HepG2 (cell line): ENCODE data around the gene WDR37. TPM values are rescaled to one million over a fixed set of nuclear protein-coding genes. Genes with fewer than 3 reads are reported as not detected.

Source experiments
- ATAC-seq: fragments of 200-7000 bp; cut with Tn5 transposase; 3 replicates; pipeline ENCODE4 v1.9.1; 2020; ENCODE audit warnings: mild to moderate bottlenecking, moderate library complexity
- BruUV-seq: library from RNA; stranded (reverse); fragments of 400-500 nt; replicated peaks from 2 replicates; lab custom pipeline; 2021; lab: Mats Ljungman, UMichigan
- CTCF ChIA-PET: fragments of 300-600 bp; formaldehyde crosslinking; extraction: SDS; loops from one replicate; lab custom pipeline; 2021; ENCODE audit warnings: low total read pairs, inconsistent platforms, low intra/inter-chr PET ratio; lab: Yijun Ruan, JAX
- POLR2A ChIA-PET: fragments of 350-600 bp; sonication (Branson Sonifier 250); formaldehyde crosslinking; loops from one replicate; lab custom pipeline; 2020; ENCODE audit warnings: antibody characterized with exemption, inconsistent platforms; lab: Yijun Ruan, JAX
- DNase-seq: peaks from one replicate; pipeline ENCODE4 v3.0.0-alpha.2; 2015; ENCODE audit warnings: low spot score
- FAIRE-seq: peaks from 3 replicates; lab custom pipeline; 2011; peaks lifted over from hg19 to GRCh38; lab: Jason Lieb, UNC
- H2AFZ ChIP-seq: one replicate; pipeline ENCODE4 v1.6.1; 2011; ENCODE audit warnings: low read length, inconsistent platforms
- H3K27ac ChIP-seq: fragments of 300-600 bp; 3 replicates; pipeline ENCODE4 v1.8.0; 2011; ENCODE audit warnings: mixed run types, mild to moderate bottlenecking, mixed read lengths, low read length, inconsistent platforms; ENCODE audit not compliant: insufficient read depth; ENCODE audit errors: extremely low read length
- H3K27me3 ChIP-seq, 2 experiments: fragments of 200-600 bp in 1 of 2; 2 replicates in 1 of 2; 3 replicates in 1 of 2; pipeline versions ENCODE4 v1.6.0 to v1.8.0; 2011; ENCODE audit warnings: low read length in 2 of 2, mild to moderate bottlenecking in 2 of 2, moderate library complexity in 2 of 2, inconsistent platforms in 1 of 2; ENCODE audit not compliant: insufficient read depth in 2 of 2, control insufficient read depth in 1 of 2
- H3K36me3 ChIP-seq, 2 experiments: fragments of 200-600 bp in 1 of 2; replicated peaks in 1 of 2; 2 replicates in 1 of 2; 3 replicates in 1 of 2; pipeline versions ENCODE4 v1.5.1 to v1.8.0; 2011; ENCODE audit warnings: low read length in 2 of 2, inconsistent platforms in 1 of 2; ENCODE audit not compliant: insufficient read depth in 2 of 2, control insufficient read depth in 1 of 2
- H3K4me1 ChIP-seq: 2 replicates; pipeline ENCODE4 v1.5.1; 2012; ENCODE audit warnings: low read length, inconsistent platforms; ENCODE audit not compliant: insufficient read depth
- H3K4me2 ChIP-seq: 2 replicates; pipeline ENCODE4 v1.6.0; 2011; ENCODE audit warnings: low read depth, low read length, inconsistent platforms
- H3K4me3 ChIP-seq, 3 experiments: fragments of 200-600 bp in 1 of 3; sonication (generic), shearing (Covaris generic) in 1 of 3; replicated peaks in 1 of 3; 2 replicates each; pipeline ENCODE4 v1.5.1; 2011 to 2016; ENCODE audit warnings: low read length in 3 of 3, inconsistent platforms in 2 of 3, low read depth in 2 of 3, mild to moderate bottlenecking in 2 of 3, control low read depth in 1 of 3, mixed read lengths in 1 of 3; ENCODE audit not compliant: insufficient read depth in 1 of 3
- H3K79me2 ChIP-seq: one replicate; pipeline ENCODE4 v1.6.1; 2011; ENCODE audit warnings: low read length, inconsistent platforms; ENCODE audit not compliant: insufficient read depth
- H3K9ac ChIP-seq: 2 replicates; pipeline ENCODE4 v1.6.0; 2011; ENCODE audit warnings: mild to moderate bottlenecking, low read depth, low read length, inconsistent platforms; ENCODE audit not compliant: insufficient read depth
- H3K9me3 ChIP-seq: 2 replicates; pipeline ENCODE4 v1.5.1; 2012; ENCODE audit warnings: mild to moderate bottlenecking, low read length
- H4K20me1 ChIP-seq: 2 replicates; pipeline ENCODE4 v1.6.0; 2011; ENCODE audit warnings: inconsistent platforms, mild to moderate bottlenecking, low read length, moderate library complexity; ENCODE audit not compliant: insufficient read depth
- CAMTA2 ChIP-seq: sonication (generic); formaldehyde crosslinking; IDR thresholded peaks from 2 replicates; pipeline ENCODE4 v1.4.0; 2020; ENCODE audit warnings: mild to moderate bottlenecking, missing genetic modification reagents, borderline replicate concordance
- REST ChIP-seq, 2 experiments: IDR thresholded peaks; 2 replicates each; pipeline ENCODE4 v1.6.1; 2011 to 2012; ENCODE audit warnings: low read length in 2 of 2, borderline replicate concordance in 1 of 2, low read depth in 1 of 2, mild to moderate bottlenecking in 1 of 2, moderate library complexity in 1 of 2
- TRIM24 ChIP-seq: sonication (generic); formaldehyde crosslinking; IDR thresholded peaks from 2 replicates; pipeline ENCODE4 v1.8.0; 2022; ENCODE audit warnings: mild to moderate bottlenecking, missing genetic modification reagents
- ZFAT ChIP-seq: sonication (generic); formaldehyde crosslinking; conservative IDR thresholded peaks from 2 replicates; pipeline ENCODE4 v1.8.1; 2023; ENCODE audit warnings: missing genetic modification reagents, inconsistent platforms
- ZFP37 ChIP-seq: sonication (generic); formaldehyde crosslinking; IDR thresholded peaks from 2 replicates; pipeline ENCODE4 v1.4.0; 2020; ENCODE audit warnings: missing genetic modification reagents, borderline replicate concordance
- ZIK1 ChIP-seq: sonication (generic); formaldehyde crosslinking; IDR thresholded peaks from 2 replicates; pipeline ENCODE4 v1.5.0; 2020; ENCODE audit warnings: mild to moderate bottlenecking, low read depth, missing genetic modification reagents, borderline replicate concordance
- ZNF121 ChIP-seq: sonication (generic); formaldehyde crosslinking; IDR thresholded peaks from 2 replicates; pipeline ENCODE4 v1.5.0; 2020; ENCODE audit warnings: mild to moderate bottlenecking, missing genetic modification reagents
- ZNF124 ChIP-seq: sonication (generic); formaldehyde crosslinking; IDR thresholded peaks from 2 replicates; pipeline ENCODE4 v1.4.0; 2020; ENCODE audit warnings: missing genetic modification reagents
- ZNF205 ChIP-seq: IDR thresholded peaks from 2 replicates; pipeline ENCODE4 v1.6.1; 2018; ENCODE audit warnings: missing biosample characterization, missing genetic modification reagents
- ZNF292 ChIP-seq: sonication (generic); formaldehyde crosslinking; IDR thresholded peaks from 2 replicates; pipeline ENCODE4 v1.8.1; 2022; ENCODE audit warnings: mild to moderate bottlenecking, low read depth, missing genetic modification reagents, borderline replicate concordance
- ZNF614 ChIP-seq: IDR thresholded peaks from 2 replicates; pipeline ENCODE4 v1.6.1; 2018; ENCODE audit warnings: missing biosample characterization, missing genetic modification reagents, inconsistent platforms, borderline replicate concordance
- ZNF740 ChIP-seq: sonication (generic); formaldehyde crosslinking; IDR thresholded peaks from 2 replicates; pipeline ENCODE4 v1.4.0; 2020; ENCODE audit warnings: missing genetic modification reagents
- WGBS: methylation state at CpG from one replicate; pipeline ENCODE4 v1.1.6; 2017; ENCODE audit warnings: low lambda C conversion rate; 5-methylcytosine and 5-hydroxymethylcytosine counted together
- in situ Hi-C: cut with HindIII; loops from 2 replicates; pipeline ENCODE4 v1.10.0; 2017; ENCODE audit warnings: low pct_unique_long_range_greater_than_20kb; ENCODE audit not compliant: extremely low pct_ligation_motif_present
- intact Hi-C: fragments of 100-400 bp; cut with micrococcal nuclease; formaldehyde crosslinking; loops from one replicate; pipeline ENCODE4 v1.10.0; 2022; ENCODE audit not compliant: unreplicated experiment
- polyA plus RNA-seq, 8 experiments: library from polyadenylated mRNA; depleted of rRNA in 3 of 8; stranded (reverse) in 7 of 8; unstranded in 1 of 8; fragments of >200 nt; fragmentation: Illumina TruSeq in 4 of 8; extraction: Trizol in 4 of 8; gene quantifications; 2 replicates each; pipeline versions ENCODE4 v1.2.1 to v1.2.3, GENCODE V29; 2011 to 2016; ENCODE audit warnings: low read depth in 4 of 8, missing spikeins in 1 of 8, mixed read lengths in 1 of 8; ENCODE audit not compliant: insufficient read depth in 1 of 8
- total RNA-seq, 5 experiments: library from RNA; depleted of rRNA; stranded (reverse); fragments of >200 nt; fragmentation: Illumina TruSeq; extraction: Trizol; gene quantifications; 2 replicates each; pipeline ENCODE4 v1.2.3, GENCODE V29; 2016; ENCODE audit warnings: low read depth in 1 of 5
- TF ChIP-seq, protein P1 (sequence below): IDR thresholded peaks from 2 replicates; pipeline ENCODE4 v1.6.1; 2016; ENCODE audit warnings: low read depth

Gene WDR37
- total and polyA plus RNA-seq, 2 of the 13 experiments (the other 11 are each of a cell fraction or from before 2014, with no cell fraction given): 5.9 to 7.5 TPM

GRCh38 chr10:1061930-1062774, 6.0 kb downstream of the WDR37 start (continued):
- TF ChIP-seq ZNF121 (no peak), TRIM24 (CRISPR knock-in tag) (no peak)

DNA sequence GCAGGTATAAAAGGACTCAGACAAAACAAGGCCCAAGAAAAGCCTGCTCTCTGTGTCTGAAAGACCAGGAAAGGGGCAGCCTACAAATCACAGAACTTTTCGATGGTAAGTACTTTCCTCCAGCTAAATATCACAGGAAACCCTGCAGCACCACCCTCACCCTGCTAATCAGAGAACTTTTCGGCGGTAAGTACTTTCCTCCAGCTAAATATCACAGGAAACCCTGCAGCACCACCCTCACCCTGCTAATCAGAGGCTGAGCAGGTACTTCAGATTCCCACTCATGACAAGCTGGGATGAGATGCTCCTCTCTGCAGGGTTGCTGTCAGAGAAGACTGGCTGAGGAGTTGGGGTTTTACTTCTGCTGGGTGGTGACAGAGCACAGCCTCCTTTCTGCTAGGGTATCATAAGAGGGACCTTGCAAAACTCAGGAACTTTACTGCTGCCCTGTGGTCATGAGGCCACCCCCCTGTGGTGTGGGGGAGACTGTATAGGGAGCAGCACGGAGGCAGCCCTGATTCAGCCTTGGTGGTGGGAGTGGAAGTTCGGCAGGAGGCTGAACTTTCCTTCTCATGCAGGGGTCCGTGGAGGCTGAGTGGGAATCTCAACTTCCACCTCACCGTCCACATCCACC, 7.2 kb downstream of the WDR37 start:
- Histone ChIP-seq H3K9me3 (no peaks in the 10 kb centered on the region), H3K27ac (no peak overlapping the region), H3K4me2 (no peak overlapping the region), H3K9ac (no peak overlapping the region), H3K4me3 (no peak overlapping the region), H3K36me3 (peaks cover 0 to 7% of the 10 kb centered on the region in 2 experiments; a peak in 2 of 5 replicates), H3K27me3 (no peaks in the 10 kb centered on the region), H2AFZ (no peak overlapping the region), H3K79me2 (peaks cover 34% of the 10 kb centered on the region), H3K4me1 (peaks cover 10% of the 10 kb centered on the region), H4K20me1 (no peaks in the 10 kb centered on the region)
- no peak for ATAC-seq
- CTCF ChIA-PET: no interaction called here
- BruUV-seq: no TSS peak
- intact Hi-C loops: no loop called here
- WGBS: 98% methylated on average over 7 of the region's 7 CpGs
- POLR2A ChIA-PET: no interaction called here
- in situ Hi-C loops: no loop called here
- FAIRE-seq: no peak
- TF ChIP-seq, protein P1, sequence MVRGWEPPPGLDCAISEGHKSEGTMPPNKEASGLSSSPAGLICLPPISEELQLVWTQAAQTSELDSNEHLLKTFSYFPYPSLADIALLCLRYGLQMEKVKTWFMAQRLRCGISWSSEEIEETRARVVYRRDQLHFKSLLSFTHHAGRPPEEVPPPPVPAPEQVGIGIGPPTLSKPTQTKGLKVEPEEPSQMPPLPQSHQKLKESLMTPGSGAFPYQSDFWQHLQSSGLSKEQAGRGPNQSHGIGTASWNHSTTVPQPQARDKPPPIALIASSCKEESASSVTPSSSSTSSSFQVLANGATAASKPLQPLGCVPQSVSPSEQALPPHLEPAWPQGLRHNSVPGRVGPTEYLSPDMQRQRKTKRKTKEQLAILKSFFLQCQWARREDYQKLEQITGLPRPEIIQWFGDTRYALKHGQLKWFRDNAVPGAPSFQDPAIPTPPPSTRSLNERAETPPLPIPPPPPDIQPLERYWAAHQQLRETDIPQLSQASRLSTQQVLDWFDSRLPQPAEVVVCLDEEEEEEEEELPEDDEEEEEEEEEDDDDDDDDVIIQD (CRISPR knock-in tag): no peak
- TF ChIP-seq ZNF124 (CRISPR knock-in tag) (no peak), ZNF292 (CRISPR knock-in tag) (no peak), REST (IDR thresholded peaks at IDR 0.05; ENCODE audit: borderline replicate concordance in 1 of 2, low read depth in 1 of 2, low read length in 2 of 2) (no peak), ZFAT (CRISPR knock-in tag) (no peak), ZNF740 (CRISPR knock-in tag) (no peak), CAMTA2 (no peak), ZNF205 (CRISPR knock-in tag) (no peak), ZNF614 (CRISPR knock-in tag) (no peak), ZFP37 (CRISPR knock-in tag) (no peak), ZIK1 (no peak)
- no peak for DNase-seq
